ENCODE data around the gene DHX30.
"Not testable (repeated sequence)": the region's sequence is repeated elsewhere in the genome, so short reads cannot be mapped to it uniquely, and the experiment has no call there.

Gene DHX30

GRCh38 chr3:47885168-47885567 is 82.2 kb downstream of the DHX30 start:
- DNase-seq = no peak

- not testable (repeated sequence) for DNase-seq
Measured at GRCh38 chr3:47887991-47888390, 85.1 kb downstream of the DHX30 start.

- DNase-seq = no peak
Measured at GRCh38 chr3:47888986-47889757, 86.2 kb downstream of the DHX30 start.

- DNase-seq = no peak
Measured at GRCh38 chr3:47890126-47890827, 87.3 kb downstream of the DHX30 start.

GRCh38 chr3:47890828-47891612 is 88.1 kb downstream of the DHX30 start:
- DNase-seq = no peak

GRCh38 chr3:47891613-47892005 is 88.7 kb downstream of the DHX30 start:
- no peak for DNase-seq

- no peak for DNase-seq
Measured at GRCh38 chr3:47892286-47893040, 89.5 kb downstream of the DHX30 start.

- DNase-seq = no peak
Measured at GRCh38 chr3:47895241-47895640, 92.3 kb downstream of the DHX30 start.

- no peak for DNase-seq
Measured at GRCh38 chr3:47896736-47897135, 93.8 kb downstream of the DHX30 start.

- no peak for DNase-seq
Measured at GRCh38 chr3:47897954-47898353, 95.0 kb downstream of the DHX30 start.

GRCh38 chr3:47899495-47900108 is 96.7 kb downstream of the DHX30 start:
- no peak for DNase-seq

Measured in OCI-M1 (cell line).